ENCODE results near the gene CNOT8.

DNA sequence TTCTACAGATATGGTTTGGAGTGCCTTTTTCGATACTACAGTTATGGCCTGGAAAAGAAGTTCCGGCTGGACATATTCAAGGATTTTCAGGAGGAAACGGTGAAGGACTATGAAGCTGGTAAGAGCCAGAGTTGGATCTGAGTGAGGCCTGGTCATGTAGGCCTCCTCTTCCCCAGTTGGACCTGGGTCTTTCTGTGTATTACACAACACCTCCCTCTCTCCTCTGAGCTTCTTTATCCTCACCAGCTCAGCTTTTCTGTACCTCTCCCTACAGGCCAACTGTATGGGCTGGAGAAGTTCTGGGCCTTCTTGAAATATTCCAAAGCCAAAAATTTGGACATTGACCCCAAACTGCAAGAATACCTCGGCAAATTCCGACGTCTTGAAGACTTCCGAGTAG, 47.2 kb upstream of the CNOT8 start:
- no peak for TF ChIP-seq POLR2AphosphoS5 (IDR thresholded peaks at IDR 0.05; ENCODE audit: low read depth, low read length)
- no peak for TF ChIP-seq SIN3A (IDR thresholded peaks at IDR 0.05; ENCODE audit: borderline replicate concordance, insufficient read depth, low read depth, low read length)
- TF ChIP-seq, protein P1, sequence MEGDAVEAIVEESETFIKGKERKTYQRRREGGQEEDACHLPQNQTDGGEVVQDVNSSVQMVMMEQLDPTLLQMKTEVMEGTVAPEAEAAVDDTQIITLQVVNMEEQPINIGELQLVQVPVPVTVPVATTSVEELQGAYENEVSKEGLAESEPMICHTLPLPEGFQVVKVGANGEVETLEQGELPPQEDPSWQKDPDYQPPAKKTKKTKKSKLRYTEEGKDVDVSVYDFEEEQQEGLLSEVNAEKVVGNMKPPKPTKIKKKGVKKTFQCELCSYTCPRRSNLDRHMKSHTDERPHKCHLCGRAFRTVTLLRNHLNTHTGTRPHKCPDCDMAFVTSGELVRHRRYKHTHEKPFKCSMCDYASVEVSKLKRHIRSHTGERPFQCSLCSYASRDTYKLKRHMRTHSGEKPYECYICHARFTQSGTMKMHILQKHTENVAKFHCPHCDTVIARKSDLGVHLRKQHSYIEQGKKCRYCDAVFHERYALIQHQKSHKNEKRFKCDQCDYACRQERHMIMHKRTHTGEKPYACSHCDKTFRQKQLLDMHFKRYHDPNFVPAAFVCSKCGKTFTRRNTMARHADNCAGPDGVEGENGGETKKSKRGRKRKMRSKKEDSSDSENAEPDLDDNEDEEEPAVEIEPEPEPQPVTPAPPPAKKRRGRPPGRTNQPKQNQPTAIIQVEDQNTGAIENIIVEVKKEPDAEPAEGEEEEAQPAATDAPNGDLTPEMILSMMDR (IDR thresholded peaks at IDR 0.05) = no peak
- TF ChIP-seq, protein P2, sequence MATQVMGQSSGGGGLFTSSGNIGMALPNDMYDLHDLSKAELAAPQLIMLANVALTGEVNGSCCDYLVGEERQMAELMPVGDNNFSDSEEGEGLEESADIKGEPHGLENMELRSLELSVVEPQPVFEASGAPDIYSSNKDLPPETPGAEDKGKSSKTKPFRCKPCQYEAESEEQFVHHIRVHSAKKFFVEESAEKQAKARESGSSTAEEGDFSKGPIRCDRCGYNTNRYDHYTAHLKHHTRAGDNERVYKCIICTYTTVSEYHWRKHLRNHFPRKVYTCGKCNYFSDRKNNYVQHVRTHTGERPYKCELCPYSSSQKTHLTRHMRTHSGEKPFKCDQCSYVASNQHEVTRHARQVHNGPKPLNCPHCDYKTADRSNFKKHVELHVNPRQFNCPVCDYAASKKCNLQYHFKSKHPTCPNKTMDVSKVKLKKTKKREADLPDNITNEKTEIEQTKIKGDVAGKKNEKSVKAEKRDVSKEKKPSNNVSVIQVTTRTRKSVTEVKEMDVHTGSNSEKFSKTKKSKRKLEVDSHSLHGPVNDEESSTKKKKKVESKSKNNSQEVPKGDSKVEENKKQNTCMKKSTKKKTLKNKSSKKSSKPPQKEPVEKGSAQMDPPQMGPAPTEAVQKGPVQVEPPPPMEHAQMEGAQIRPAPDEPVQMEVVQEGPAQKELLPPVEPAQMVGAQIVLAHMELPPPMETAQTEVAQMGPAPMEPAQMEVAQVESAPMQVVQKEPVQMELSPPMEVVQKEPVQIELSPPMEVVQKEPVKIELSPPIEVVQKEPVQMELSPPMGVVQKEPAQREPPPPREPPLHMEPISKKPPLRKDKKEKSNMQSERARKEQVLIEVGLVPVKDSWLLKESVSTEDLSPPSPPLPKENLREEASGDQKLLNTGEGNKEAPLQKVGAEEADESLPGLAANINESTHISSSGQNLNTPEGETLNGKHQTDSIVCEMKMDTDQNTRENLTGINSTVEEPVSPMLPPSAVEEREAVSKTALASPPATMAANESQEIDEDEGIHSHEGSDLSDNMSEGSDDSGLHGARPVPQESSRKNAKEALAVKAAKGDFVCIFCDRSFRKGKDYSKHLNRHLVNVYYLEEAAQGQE (IDR thresholded peaks at IDR 0.05; ENCODE audit: insufficient read depth in 1 of 2, low read depth in 2 of 2, low read length in 1 of 2) = no peak

Measured in Panc1 (cell line).